ENCODE measurements around the gene HPS5. TPM values are rescaled to one million over a fixed set of nuclear protein-coding genes. Genes with fewer than 3 reads are reported as not detected.
"Not testable (repeated sequence)": the region's sequence is repeated elsewhere in the genome, so short reads cannot be mapped to it uniquely, and the experiment has no call there.

The HPS5 gene
- total RNA-seq, 8 experiments from 2014 or later: 12.9 to 33.2 (median 19.0) TPM

- H3K4me3 ChIP-seq; ATAC-seq (replicated peaks in 6 of 8); H3K4me1 ChIP-seq (replicated peaks in 1 of 2); H3K27ac ChIP-seq; in situ Hi-C loops (cut with MboI; ENCODE audit: low pct_unique_long_range_greater_than_20kb in 2 of 9, low sequenced_read_pairs in 9 of 9, unreplicated experiment in 9 of 9): not testable (repeated sequence)
- WGBS, 10 experiments: 62 to 85% (median 76%) methylated on average over 3 to 5 of the region's 8 CpGs; no CpG with 5 or more reads in 6 of the 10 experiments
Observed at GRCh38 chr11:18262681-18263350, 59.1 kb downstream of the HPS5 start.

DNA sequence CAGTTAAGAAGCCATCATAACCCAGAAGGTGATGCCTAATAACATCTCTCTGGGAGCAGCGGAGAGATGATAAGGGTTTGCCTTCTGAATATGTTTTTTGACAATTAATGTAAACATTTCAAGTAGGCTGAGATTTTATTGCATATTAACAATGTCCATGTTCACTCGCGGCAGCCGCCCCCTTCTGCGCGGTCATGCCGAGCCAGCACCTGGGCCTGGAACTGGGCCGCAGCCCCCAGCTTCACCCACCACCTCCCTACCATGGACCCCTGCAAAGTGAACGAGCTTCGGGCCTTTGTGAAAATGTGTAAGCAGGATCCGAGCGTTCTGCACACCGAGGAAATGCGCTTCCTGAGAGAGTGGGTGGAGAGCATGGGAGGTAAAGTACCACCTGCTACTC is 60.2 kb downstream of the HPS5 start:
- WGBS, 10 experiments: 75 to 100% (median 94%) methylated on average over 1 to 11 of the region's 14 CpGs; no CpG with 5 or more reads in 4 of the 10 experiments
- in situ Hi-C loops (cut with MboI; ENCODE audit: low pct_unique_long_range_greater_than_20kb in 2 of 9, low sequenced_read_pairs in 9 of 9, unreplicated experiment in 9 of 9): no loop called here
- ATAC-seq (replicated peaks in 6 of 8): no peak
- no peaks in the 10 kb centered on the region for H3K4me1 ChIP-seq (replicated peaks in 1 of 2)
- H3K27ac ChIP-seq: no peak overlapping the region
- no peak overlapping the region for H3K4me3 ChIP-seq

GRCh38 chr11:18259259-18259658 is 62.7 kb downstream of the HPS5 start:
- Histone ChIP-seq H3K4me3 (no peak overlapping the region), H3K27ac (no peak overlapping the region), H3K4me1 (replicated peaks in 1 of 2) (no peaks in the 10 kb centered on the region)
- in situ Hi-C loops (cut with MboI; ENCODE audit: low pct_unique_long_range_greater_than_20kb in 2 of 9, low sequenced_read_pairs in 9 of 9, unreplicated experiment in 9 of 9): no loop called here
- no peak for ATAC-seq (replicated peaks in 6 of 8)

- H3K4me1 ChIP-seq (replicated peaks in 1 of 2): no peaks in the 10 kb centered on the region
- 0 to 60% (median 30%) methylated on average over 1 to 2 of the region's 2 CpGs; no CpG with 5 or more reads in 5 of the 10 experiments for WGBS, 10 experiments
- no peak overlapping the region for H3K4me3 ChIP-seq
- no peak for ATAC-seq (replicated peaks in 6 of 8)
- in situ Hi-C loops (cut with MboI; ENCODE audit: low pct_unique_long_range_greater_than_20kb in 2 of 9, low sequenced_read_pairs in 9 of 9, unreplicated experiment in 9 of 9): no loop called here
- no peak overlapping the region for H3K27ac ChIP-seq
Observed at GRCh38 chr11:18254781-18255361, 67.1 kb downstream of the HPS5 start.

DNA sequence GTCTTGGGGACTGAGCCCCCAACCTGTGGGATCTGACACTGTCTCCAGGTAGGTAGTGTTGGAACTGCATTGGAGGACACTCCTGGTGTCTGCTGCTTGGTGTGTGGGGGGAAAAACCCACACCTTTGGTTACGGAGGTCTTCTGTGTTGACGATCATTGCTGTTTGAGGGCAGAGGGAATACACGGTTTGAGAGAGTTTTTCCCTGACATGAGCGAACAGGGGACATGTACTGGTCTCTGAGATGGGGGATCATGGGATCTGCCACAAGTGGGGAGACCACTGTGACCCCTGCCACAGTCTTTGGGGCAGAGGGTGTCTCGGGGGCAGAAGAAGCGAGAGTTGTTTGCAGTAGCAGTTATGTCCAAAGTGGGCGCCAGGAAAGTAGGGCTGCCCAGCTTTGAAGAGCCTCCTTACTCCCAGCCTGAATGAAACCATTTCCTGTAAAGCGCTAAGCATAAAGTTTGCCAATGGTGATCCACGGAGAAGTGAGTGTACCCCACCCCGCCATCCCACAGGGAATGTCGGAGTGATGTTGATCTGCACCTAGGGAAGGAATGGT is 68.1 kb downstream of the HPS5 start:
- ATAC-seq (replicated peaks in 6 of 8): no peak
- H3K27ac ChIP-seq: no peak overlapping the region
- WGBS, 10 experiments: 47 to 93% (median 68%) methylated on average over 1 to 7 of the region's 11 CpGs; no CpG with 5 or more reads in 3 of the 10 experiments
- in situ Hi-C loops (cut with MboI; ENCODE audit: low pct_unique_long_range_greater_than_20kb in 2 of 9, low sequenced_read_pairs in 9 of 9, unreplicated experiment in 9 of 9): no loop called here
- no peak overlapping the region for H3K4me3 ChIP-seq
- no peaks in the 10 kb centered on the region for H3K4me1 ChIP-seq (replicated peaks in 1 of 2)

DNA sequence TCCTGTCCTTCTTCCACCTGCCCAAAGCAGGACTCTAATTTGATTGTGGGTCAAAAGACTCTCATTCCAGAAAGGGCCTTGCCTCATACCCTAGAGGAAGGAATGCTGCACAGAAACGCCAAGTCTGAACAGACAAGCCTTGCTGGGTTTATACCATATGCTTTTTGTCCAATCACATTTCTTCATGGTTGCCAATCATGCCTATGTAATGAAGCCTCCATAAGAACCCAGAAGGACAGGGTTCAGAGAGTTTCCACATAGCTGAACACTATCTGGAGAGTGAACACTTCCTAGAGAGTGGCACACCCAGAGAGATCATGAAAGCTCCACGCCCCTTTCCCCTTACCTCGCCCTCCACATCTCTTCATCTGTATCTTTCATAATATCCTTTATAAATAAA is 68.7 kb downstream of the HPS5 start:
- Histone ChIP-seq H3K27ac (no peak overlapping the region), H3K4me1 (replicated peaks in 1 of 2) (no peaks in the 10 kb centered on the region), H3K4me3 (no peak overlapping the region)
- 40 to 100% (median 82%) methylated on average over 1 to 3 of the region's 3 CpGs; no CpG with 5 or more reads in 4 of the 10 experiments for WGBS, 10 experiments
- ATAC-seq (replicated peaks in 6 of 8): peak in 2 of 8 experiments; percentile 16 to 90
- in situ Hi-C loops (cut with MboI; ENCODE audit: low pct_unique_long_range_greater_than_20kb in 2 of 9, low sequenced_read_pairs in 9 of 9, unreplicated experiment in 9 of 9): no loop called here

DNA sequence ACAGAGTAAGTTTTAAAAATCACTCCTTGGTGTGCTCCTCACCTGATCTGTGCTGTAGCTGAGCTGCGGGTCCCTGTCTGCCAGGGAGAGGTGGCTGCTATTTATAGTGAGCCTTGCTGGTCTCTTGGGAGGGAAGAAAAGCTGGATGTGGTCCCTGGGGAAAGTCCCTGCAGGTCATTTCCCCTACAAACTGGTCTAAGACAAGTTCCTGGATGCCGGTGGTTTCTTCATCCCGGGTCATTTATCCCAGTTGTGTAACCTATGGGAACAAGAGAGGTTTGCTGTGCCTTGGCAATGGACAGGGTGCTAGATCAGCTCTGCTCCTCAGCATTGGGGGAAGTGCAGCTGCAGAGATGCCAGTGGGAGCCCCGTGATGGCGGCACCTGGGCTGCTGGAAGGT is 73.4 kb downstream of the HPS5 start, which contains the start of gene SAA2:
SAA2 (minus strand) TSS at position 108 of the 400 bp plus-strand sequence. CDS start 657 bp downstream, outside the sequence.
- Histone ChIP-seq H3K4me1 (replicated peaks in 1 of 2) (no peaks in the 10 kb centered on the region), H3K4me3 (no peak within 1 kb of the TSS), H3K27ac (no peak within 1 kb of the TSS)
- WGBS, 10 experiments: 53 to 87% methylated on average over 2 to 3 of the region's 5 CpGs; no CpG with 5 or more reads in 8 of the 10 experiments
- in situ Hi-C loops (cut with MboI; ENCODE audit: low pct_unique_long_range_greater_than_20kb in 2 of 9, low sequenced_read_pairs in 9 of 9, unreplicated experiment in 9 of 9): no loop called here
- no peak for ATAC-seq (replicated peaks in 6 of 8)

DNA sequence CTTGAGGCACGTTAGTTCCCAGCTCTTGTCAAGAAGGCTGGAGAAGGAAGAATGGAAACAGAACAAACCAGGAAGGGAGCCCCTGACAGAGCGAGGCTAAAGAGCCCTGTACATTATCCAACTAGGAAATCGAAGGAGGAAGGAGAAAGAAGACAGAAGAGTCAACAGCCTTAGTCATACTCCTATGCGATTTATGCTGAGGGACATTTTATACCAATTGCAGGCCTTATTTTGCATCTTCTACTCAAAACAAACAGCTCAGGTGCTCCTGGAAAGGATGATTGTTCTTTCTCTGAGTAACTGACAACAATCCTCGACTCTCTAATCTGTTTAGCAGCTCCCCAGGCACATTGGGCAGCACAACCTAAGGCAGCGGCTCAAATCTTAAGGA is 74.8 kb downstream of the HPS5 start:
- peak in 2 of 8 experiments; percentile 23 to 54 for ATAC-seq (replicated peaks in 6 of 8)
- H3K4me1 ChIP-seq (replicated peaks in 1 of 2); H3K27ac ChIP-seq; in situ Hi-C loops (cut with MboI; ENCODE audit: low pct_unique_long_range_greater_than_20kb in 2 of 9, low sequenced_read_pairs in 9 of 9, unreplicated experiment in 9 of 9); H3K4me3 ChIP-seq: not testable (repeated sequence)
- WGBS, 10 experiments: no CpG with 5 or more reads among the region's 6 CpGs

DNA sequence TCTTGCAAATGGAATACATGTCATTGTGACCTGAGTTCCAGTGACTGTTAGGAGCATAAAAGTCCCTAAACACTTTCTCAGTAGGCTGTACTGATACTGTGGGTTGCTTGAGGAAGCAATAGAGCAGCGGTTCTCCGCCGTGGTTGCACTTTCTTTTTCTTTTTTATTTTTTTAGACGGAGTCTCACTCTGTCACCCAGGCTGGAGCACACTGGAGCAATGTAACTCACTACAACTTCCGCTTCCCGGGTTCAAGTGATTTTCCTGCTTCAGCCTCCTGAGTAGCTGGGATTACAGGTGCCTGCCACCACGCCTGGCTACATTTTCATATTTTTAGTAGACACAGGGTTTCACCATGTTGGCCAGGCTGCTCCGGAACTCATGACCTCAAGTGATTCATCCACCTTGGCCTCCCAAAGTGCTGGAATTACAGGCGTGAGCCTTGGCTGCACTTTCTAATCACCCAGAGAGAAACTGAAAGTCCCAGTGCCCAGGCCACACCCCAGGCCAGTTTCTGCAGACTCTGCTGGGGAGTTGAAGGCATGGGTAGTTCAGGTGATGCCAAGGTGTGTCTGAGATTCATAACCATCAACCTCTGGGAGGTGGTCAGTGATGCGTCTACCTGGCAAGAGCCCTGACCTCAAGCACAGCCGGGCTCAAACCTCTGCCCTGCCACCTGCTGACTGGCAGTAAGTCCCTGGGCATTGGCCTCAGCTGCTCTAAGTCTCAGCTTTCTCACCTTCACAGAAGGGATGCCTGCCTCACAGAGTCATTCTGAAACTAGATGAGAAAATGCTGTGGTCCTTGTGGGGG is 75.4 kb downstream of the HPS5 start:
- H3K4me3 ChIP-seq; H3K4me1 ChIP-seq (replicated peaks in 1 of 2); in situ Hi-C loops (cut with MboI; ENCODE audit: low pct_unique_long_range_greater_than_20kb in 2 of 9, low sequenced_read_pairs in 9 of 9, unreplicated experiment in 9 of 9); H3K27ac ChIP-seq: not testable (repeated sequence)
- 80 to 93% (median 85%) methylated on average over 2 to 4 of the region's 11 CpGs; no CpG with 5 or more reads in 5 of the 10 experiments for WGBS, 10 experiments
- peak in 2 of 8 experiments; percentile 54 to 63 for ATAC-seq (replicated peaks in 6 of 8)

DNA sequence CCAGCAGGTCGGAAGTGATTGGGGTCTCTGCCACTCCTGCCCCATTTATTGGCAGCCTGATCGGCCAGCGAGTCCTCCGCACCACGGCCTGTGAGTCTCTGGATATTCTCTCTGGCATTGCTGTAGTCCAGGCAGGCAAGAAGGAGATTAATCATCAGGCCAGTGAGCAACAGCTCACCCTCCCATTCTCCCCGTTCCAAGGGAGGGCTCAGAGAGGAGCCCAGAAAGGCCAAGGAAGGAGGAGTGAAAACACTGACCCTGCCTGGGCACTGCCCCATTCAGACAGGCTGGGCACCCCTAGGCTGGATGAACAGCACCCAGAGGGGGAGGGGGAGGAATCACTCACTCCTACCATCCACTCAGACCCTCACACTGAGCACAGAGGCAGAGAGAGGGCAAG is 76.5 kb downstream of the HPS5 start:
- no peak overlapping the region for H3K27ac ChIP-seq
- in situ Hi-C loops (cut with MboI; ENCODE audit: low pct_unique_long_range_greater_than_20kb in 2 of 9, low sequenced_read_pairs in 9 of 9, unreplicated experiment in 9 of 9): no loop called here
- H3K4me1 ChIP-seq (replicated peaks in 1 of 2): no peaks in the 10 kb centered on the region
- 85% methylated on average over 5 of the region's 6 CpGs; no CpG with 5 or more reads in 9 of the 10 experiments for WGBS, 10 experiments
- peak in 2 of 8 experiments; percentile 21 to 29 for ATAC-seq (replicated peaks in 6 of 8)
- H3K4me3 ChIP-seq: no peak overlapping the region

- no peak overlapping the region for H3K27ac ChIP-seq
- H3K4me3 ChIP-seq: no peak overlapping the region
- peak in 3 of 8 experiments; percentile 61 to 85 (median 71) for ATAC-seq (replicated peaks in 6 of 8)
- WGBS, 10 experiments: 0 to 11% (median 0%) methylated on average over 1 of the region's 1 CpG; no CpG with 5 or more reads in 4 of the 10 experiments
- H3K4me1 ChIP-seq (replicated peaks in 1 of 2): no peaks in the 10 kb centered on the region
- in situ Hi-C loops (cut with MboI; ENCODE audit: low pct_unique_long_range_greater_than_20kb in 2 of 9, low sequenced_read_pairs in 9 of 9, unreplicated experiment in 9 of 9): no loop called here
Observed at GRCh38 chr11:18243783-18244362, 78.1 kb downstream of the HPS5 start.

DNA sequence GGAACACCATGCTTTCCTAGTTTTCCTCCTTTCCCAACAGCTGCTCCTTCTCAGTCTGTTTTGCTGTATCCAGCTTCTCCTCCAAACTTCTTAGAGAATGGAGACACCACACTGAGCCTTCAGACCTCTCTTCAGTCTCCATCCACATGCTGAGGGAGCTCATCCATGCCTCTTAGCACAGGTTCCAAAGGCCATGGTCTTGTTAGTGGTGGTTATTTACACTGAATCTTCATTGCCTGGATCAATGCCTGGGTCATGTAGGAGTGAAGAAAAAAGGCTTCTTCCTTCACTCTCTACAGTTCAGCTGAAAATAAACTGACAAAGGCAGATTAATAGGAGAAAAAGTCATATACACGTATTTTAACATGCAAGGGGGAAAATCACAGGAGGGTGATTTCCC is 82.3 kb downstream of the HPS5 start:
- in situ Hi-C loops (cut with MboI; ENCODE audit: low pct_unique_long_range_greater_than_20kb in 2 of 9, low sequenced_read_pairs in 9 of 9, unreplicated experiment in 9 of 9): no loop called here
- Histone ChIP-seq H3K27ac (no peak overlapping the region), H3K4me3 (no peak overlapping the region), H3K4me1 (replicated peaks in 1 of 2) (no peaks in the 10 kb centered on the region)
- 0 to 100% (median 85%) methylated on average over 1 of the region's 1 CpG for WGBS, 10 experiments
- no peak for ATAC-seq (replicated peaks in 6 of 8)
